ENCODE results near the gene TMEM62.
"Not testable (repeated sequence)": the region's sequence is repeated elsewhere in the genome, so short reads cannot be mapped to it uniquely, and the experiment has no call there.

TMEM62 gene

DNA sequence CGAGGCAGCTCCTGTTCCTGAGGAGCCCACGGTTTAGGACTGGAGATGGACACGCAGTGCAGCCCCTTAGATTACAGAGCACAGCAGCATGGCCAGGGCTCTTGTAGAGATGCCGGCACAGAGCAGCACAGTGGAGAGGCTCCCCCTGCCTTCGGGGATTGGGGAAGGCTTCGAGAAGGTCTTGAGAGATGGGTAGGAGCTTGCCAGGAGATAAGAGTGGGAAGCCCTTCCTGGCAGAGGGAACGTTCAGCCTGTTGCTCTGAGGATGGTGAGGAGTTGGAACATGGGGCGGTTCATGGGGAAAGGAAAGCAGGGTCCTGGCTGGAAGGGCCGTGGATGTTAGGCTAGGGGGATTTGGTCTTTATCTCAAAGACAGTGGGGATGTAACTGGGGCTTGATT, 77.4 kb downstream of the TMEM62 start:
- no peak for DNase-seq

DNA sequence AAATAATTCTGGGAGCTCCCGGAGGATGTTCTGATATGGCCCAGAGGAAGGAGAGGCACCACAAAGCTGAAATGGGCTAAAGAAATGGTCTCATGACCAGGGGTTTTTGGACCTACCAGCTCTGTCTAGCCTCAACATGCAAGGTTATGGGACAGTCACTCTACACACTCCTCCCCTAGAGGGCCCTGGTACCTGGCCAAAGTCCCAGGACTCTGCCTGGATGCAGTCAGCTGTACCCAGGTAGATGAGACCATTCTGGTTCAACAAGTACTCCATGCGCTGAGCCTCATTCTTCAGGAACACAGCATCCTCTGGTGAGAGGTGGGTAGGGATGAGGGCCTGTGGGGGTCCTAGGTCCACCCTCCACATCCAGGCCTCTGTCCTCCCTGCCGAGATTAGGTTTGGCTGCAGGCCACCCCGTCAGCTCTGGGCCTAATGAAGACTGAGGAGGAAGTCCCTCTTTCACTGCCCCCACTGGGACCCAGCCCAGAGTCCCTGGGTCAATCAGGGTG, 77.9 kb downstream of the TMEM62 start:
- no peak for DNase-seq

DNA sequence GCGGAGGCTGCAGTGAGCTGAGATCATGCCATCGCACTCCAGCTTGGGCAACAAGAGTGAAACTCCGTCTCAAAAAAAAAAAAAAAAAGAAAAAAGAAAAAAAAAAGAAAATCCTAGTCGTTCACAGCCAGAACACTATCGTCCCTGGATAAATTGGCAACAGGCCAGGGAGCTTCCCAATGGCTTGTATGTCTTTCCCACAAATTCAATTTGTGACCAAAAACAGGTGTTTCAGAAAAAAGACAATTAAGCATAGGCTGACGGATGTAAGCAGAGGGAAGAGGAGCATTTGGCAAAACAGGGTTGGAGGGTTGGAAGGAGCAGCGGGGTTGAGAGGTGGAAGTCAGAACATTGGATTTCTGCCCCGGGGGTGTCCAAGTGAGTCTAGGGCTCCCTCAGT, 78.9 kb downstream of the TMEM62 start:
- no peak for DNase-seq

GRCh38 chr15:43212951-43213350, 79.6 kb downstream of the TMEM62 start:
- DNase-seq = no peak

- DNase-seq = no peak
These were observed 80.1 kb downstream of the TMEM62 start for GRCh38 chr15:43213466-43213865.

- no peak for DNase-seq
These were observed 80.8 kb downstream of the TMEM62 start for GRCh38 chr15:43214169-43214568.

- DNase-seq = no peak
These were observed 81.4 kb downstream of the TMEM62 start for GRCh38 chr15:43214592-43215295.

DNA sequence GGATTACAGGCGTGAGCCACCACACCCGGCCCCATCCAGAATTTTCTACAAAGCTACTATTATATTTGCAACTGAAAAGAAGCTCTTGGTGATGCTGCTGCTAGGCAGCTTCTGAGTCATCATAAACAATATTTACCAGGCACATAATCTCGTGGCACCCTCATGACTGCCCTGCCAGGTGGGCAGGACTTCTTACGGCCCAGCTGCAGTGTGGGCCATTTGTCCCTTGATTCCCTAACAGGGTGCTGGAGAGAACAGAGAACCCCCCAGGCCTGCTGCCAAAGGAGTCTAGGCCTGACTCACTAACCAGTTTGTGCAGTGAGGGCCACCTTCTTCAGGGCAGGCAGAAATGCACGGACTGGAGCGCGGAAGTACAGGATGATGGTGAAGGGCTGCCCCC, 82.6 kb downstream of the TMEM62 start:
- DNase-seq = no peak

- no peak for DNase-seq
These were observed 85.7 kb downstream of the TMEM62 start for GRCh38 chr15:43218908-43219706.

DNA sequence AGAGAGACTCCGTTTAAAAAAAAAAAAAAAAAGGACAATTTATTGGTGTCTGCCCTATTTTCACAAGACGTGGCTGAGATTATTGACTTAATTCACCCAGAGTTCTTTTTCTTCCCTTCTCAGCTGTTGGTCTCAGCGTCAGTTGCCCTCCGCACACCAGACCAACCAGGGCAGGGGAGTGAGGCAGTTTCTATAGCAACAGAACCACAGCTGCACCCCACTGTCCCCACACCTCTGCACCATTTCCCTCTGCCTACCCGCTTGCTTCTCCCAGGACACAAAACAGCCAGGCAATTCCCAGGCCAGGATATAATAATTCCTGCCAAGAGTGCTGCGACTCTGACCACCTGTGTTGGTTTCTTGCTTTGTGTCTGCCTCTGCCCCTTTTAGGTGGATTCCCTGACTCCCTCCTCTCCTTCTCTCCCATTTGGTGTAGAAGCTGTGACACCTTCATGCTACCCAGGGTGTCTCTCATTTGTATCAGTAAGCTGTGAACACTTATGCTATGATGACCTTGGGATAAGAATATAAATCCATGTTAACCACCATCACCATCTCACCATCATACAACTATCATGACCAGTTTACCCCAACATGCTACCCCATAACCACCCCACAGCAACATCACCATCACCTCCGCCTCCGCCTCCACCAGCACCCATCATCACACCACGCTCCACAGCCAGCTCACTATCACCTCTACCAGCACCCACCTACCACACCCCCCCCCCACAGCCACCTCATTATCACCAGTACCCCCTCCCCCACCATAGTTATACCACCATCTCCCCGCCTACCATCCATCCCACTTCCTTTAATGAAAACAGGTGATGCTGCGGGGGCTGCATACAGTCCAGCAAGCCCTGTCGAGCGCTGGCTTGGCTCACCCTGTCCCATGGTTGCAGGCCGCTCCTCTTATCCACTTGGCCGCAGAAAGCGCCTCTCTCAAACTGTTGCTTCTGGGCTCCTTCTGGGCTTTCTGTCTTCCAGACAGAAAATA, 86.8 kb downstream of the TMEM62 start:
- no peak for DNase-seq

GRCh38 chr15:43220991-43221403, 87.6 kb downstream of the TMEM62 start, which contains the start of gene EPB42:
Gene EPB42 (minus strand): TSS chr15:43221018. CDS start chr15:43220825, 193 bp downstream.
- no peak for DNase-seq

DNA sequence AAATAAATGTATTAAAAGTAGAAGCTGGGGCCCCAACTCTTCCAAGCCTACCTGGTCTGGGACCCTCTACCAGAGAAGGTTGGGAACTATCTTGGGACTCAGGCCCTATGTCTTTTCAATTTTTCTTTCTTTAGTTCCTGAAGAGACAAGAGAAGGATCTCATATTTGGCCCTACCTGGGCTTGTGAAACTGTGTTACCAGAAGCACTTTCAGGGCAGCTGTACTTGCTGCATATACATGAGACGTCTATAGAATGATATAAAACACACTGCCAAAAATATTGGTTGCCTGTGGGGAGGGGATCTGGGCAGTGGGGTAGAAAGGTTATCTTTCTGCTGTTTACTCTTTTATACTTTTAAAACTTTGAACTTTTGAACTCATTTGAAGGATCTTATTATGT, 88.0 kb downstream of the TMEM62 start:
- no peak for DNase-seq

DNA sequence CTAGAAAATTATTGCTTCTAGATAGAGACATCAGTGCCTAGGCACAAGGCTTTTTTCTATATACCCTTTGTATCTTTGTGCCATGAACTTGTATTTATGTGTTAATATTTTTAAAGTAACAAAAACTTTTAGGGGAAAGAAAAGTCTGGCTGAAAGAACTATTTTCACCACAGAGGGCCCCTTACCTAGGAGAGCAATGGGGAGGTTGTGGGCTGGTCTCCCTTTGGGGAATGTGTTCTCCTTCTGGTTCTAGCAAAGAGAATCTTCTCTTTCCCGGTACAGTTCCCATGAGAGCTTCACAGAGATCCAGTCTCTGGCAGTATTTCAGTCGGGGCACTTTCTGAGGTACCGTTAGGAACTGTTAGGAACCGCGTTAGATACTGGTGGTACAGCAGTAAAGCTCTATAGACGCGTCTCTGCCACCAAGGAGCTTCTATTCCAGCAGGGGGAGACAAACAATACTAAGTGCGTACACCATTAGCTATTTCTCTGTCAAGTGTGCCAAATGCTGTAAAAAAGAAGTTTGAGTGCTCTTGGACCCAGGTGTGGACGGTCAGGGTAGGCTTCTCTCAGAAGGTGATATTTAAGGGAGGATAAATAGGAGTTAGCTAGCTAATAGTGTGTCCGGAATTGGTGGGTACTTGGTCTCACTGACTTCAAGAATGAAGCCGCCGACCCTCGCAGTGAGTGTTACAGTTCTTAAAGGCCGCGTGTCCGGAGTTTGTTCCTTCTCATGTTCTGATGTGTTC, 92.0 kb downstream of the TMEM62 start:
- peak in 1 of 2 experiments; percentile 12 for DNase-seq

DNA sequence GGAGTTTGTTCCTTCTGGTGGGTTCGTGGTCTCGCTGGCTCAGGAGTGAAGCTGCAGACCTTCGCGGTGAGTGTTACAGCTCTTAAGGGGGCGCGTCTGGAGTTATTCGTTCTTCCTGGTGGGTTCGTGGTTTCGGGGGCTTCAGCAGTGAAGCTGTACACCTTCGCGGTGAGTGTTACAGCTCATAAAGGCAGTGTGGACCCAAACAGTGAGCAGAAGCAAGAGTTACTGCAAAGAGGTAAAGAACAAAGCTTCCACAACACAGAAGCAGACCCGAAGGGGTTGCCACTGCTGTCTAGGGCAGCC, 92.5 kb downstream of the TMEM62 start:
- not testable (repeated sequence) for DNase-seq

- no peak for DNase-seq
These were observed 93.3 kb downstream of the TMEM62 start for GRCh38 chr15:43226436-43227305.

DNA sequence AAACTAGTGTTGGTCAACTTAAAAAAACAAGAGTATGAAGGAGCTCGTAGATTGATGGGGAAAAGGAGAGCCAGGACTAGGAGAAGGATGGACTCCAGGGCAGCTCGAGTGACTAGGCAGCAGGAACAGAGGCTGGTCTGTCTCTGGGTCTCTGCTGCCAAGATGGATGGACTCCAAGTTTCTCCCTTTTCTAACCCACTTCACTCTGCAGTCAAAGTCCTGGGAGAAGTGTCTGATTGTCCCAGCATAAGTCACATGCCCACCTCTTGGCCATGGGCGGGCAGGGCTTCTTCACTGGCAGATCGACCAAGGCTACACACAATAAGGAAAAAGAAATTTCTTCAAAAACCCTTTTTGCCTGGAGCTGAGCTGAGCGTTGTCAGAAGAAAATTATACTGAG, 96.6 kb downstream of the TMEM62 start:
- DNase-seq = no peak

- DNase-seq = no peak
These were observed 97.3 kb downstream of the TMEM62 start for GRCh38 chr15:43230640-43231115.

DNA sequence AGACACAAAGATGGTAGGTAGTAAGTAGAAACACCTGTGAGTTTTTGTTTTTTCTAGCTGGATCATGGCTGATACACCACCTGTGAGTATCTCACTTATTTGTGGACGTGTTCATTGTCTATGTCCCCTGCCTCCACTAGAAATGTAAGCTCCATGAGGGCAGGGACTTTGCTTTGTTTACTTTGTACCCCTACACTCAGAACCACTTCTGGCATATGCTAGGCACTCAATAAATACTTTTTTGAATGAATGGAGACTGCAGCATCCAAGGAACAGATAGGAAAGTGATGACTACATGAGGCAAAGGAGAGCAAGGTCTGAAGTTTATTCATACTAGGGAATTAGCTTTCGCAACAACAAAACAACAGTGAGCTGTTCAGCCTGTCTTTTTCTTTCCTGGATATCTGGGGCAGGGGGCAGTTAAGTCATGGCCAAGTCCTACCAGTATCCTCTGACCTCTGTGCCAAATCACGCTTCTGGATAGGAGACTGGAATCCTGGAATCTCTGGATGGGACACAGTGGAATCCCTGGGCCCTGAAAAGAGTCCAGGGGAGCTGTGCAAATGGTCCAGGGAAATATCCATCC, 99.0 kb downstream of the TMEM62 start:
- no peak for DNase-seq
